Uterus (tissue), 4 donors: ENCODE data around the gene PLA2G4F. TPM values are rescaled to one million over a fixed set of nuclear protein-coding genes. Genes with fewer than 3 reads are reported as not detected.

Source experiments
- DNase-seq, 2 donors: peaks; one replicate each; pipeline ENCODE4 v3.0.0-alpha.2; 2019 to 2020
- H3K27ac ChIP-seq, 2 donors: fragments of 200-600 bp; sonication (generic); 1 replicate in 1 of 2; 2 replicates in 1 of 2; pipeline ENCODE4 v1.5.1; 2016 to 2018
- H3K27me3 ChIP-seq, 2 donors: fragments of 200-600 bp; sonication (generic); one replicate each; pipeline ENCODE4 v1.5.1; 2018 to 2019; ENCODE audit warnings: control low read depth in 1 of 2
- H3K36me3 ChIP-seq, 2 donors: fragments of 200-600 bp; sonication (generic); one replicate each; pipeline ENCODE4 v1.5.1; 2019; ENCODE audit warnings: control low read depth in 1 of 2
- H3K4me1 ChIP-seq, 2 donors: fragments of 200-600 bp; sonication (generic); one replicate each; pipeline ENCODE4 v1.5.1; 2018 to 2019; ENCODE audit warnings: control low read depth in 1 of 2
- H3K4me3 ChIP-seq, 2 donors: fragments of 200-600 bp; sonication (generic); 1 replicate in 1 of 2; 2 replicates in 1 of 2; pipeline ENCODE4 v1.5.1; 2018 to 2019; ENCODE audit warnings: mild to moderate bottlenecking in 1 of 2
- H3K9me3 ChIP-seq, 2 donors: fragments of 200-600 bp; sonication (generic); one replicate each; pipeline ENCODE4 v1.5.1; 2019; ENCODE audit warnings: control low read depth in 1 of 2
- POLR2A ChIP-seq, 2 donors: fragments of 450-650 bp; IDR thresholded peaks; one replicate each; pipeline ENCODE4 v1.6.1; 2016; ENCODE audit warnings: antibody characterized with exemption in 2 of 2, mild to moderate bottlenecking in 1 of 2, moderate library complexity in 1 of 2
- intact Hi-C: fragments of 100-400 bp; cut with DNase I; formaldehyde crosslinking; loops from one replicate; pipeline ENCODE4 v1.15.1; 2023; ENCODE audit warnings: low total_unique reads
- total RNA-seq, 4 donors: library from RNA; depleted of rRNA in 3 of 4; stranded (reverse); fragments of >200 nt in 3 of 4; gene quantifications; one replicate each; pipeline versions ENCODE4 v1.1.0 to v1.2.4, GENCODE V29; 2014 to 2023
- TF ChIP-seq, protein P1 (sequence below), 4 experiments: fragments of 200-600 bp in 2 of 4; fragments of 450-650 bp in 2 of 4; sonication (generic) in 2 of 4; IDR thresholded peaks; one replicate each; pipeline ENCODE4 v1.5.1; 2016 to 2019; ENCODE audit warnings: antibody characterized with exemption in 4 of 4, mild to moderate bottlenecking in 2 of 4, moderate library complexity in 1 of 4
- donor health status: DM: yes; HTN: yes; CAD: no.

PLA2G4F gene
- total RNA-seq, 4 donors from 2014 or later, result 0.26 to 1.5 (median 0.29) TPM; not detected in 1

DNA sequence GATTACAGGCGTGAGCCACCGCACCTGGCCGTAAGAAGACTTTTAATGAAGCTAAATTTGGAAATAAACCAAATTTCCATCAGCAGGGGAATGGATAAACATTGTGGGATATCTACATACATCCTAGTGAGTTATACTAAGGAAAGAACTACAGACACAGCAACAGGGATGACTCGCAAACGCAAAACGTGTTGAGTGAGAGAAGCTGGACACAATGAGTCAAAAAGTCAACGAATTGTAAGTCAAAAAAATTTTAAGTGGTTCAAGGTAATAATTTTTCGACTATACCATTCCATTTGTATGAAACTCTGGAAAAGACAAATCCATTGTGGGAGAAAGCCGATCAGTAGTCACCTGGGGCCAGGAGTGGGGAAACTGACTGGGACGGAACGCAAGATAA is 19.9 kb downstream of the PLA2G4F start:
- DNase-seq, result no peak
- Histone ChIP-seq H3K36me3 (no peaks in the 10 kb centered on the region), H3K9me3 (no peaks in the 10 kb centered on the region)

DNA sequence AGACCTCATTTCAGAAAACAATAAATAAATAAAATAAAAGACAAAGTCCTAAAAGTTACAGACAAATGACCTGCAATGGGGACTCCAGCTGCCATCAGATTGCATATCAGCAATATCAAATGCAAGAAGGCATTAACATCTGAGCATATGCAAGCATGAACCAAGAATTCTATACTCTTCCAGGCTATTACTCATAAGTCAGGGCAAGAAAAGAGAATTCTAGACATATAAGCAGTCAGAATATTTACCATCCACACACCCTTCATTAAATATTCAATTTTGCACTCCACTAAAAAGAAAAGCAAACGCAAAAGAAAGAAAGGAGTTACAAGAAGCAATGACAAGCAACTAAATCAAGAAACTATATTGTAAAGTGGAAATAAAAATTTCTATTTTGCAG is 21.1 kb downstream of the PLA2G4F start:
- Histone ChIP-seq H3K4me3 (no peak overlapping the region), H3K9me3 (no peaks in the 10 kb centered on the region), H3K27me3 (no peaks in the 10 kb centered on the region), H3K4me1 (no peaks in the 10 kb centered on the region), H3K27ac (no peak overlapping the region), H3K36me3 (no peaks in the 10 kb centered on the region)
- intact Hi-C loops, result no loop called here
- no peak for TF ChIP-seq POLR2A (IDR thresholded peaks at IDR 0.05)
- TF ChIP-seq, protein P1, sequence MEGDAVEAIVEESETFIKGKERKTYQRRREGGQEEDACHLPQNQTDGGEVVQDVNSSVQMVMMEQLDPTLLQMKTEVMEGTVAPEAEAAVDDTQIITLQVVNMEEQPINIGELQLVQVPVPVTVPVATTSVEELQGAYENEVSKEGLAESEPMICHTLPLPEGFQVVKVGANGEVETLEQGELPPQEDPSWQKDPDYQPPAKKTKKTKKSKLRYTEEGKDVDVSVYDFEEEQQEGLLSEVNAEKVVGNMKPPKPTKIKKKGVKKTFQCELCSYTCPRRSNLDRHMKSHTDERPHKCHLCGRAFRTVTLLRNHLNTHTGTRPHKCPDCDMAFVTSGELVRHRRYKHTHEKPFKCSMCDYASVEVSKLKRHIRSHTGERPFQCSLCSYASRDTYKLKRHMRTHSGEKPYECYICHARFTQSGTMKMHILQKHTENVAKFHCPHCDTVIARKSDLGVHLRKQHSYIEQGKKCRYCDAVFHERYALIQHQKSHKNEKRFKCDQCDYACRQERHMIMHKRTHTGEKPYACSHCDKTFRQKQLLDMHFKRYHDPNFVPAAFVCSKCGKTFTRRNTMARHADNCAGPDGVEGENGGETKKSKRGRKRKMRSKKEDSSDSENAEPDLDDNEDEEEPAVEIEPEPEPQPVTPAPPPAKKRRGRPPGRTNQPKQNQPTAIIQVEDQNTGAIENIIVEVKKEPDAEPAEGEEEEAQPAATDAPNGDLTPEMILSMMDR (IDR thresholded peaks at IDR 0.05), result no peak
- no peak for DNase-seq

More for the DNA sequence above, 19.9 kb downstream of the PLA2G4F start:
- H3K4me1 ChIP-seq, result no peaks in the 10 kb centered on the region
- intact Hi-C loops, result no loop called here
- no peaks in the 10 kb centered on the region for H3K27me3 ChIP-seq
- no peak overlapping the region for H3K27ac ChIP-seq
- no peak overlapping the region for H3K4me3 ChIP-seq
- TF ChIP-seq, protein P1 (IDR thresholded peaks at IDR 0.05), result no peak
- TF ChIP-seq POLR2A (IDR thresholded peaks at IDR 0.05), result no peak

DNA sequence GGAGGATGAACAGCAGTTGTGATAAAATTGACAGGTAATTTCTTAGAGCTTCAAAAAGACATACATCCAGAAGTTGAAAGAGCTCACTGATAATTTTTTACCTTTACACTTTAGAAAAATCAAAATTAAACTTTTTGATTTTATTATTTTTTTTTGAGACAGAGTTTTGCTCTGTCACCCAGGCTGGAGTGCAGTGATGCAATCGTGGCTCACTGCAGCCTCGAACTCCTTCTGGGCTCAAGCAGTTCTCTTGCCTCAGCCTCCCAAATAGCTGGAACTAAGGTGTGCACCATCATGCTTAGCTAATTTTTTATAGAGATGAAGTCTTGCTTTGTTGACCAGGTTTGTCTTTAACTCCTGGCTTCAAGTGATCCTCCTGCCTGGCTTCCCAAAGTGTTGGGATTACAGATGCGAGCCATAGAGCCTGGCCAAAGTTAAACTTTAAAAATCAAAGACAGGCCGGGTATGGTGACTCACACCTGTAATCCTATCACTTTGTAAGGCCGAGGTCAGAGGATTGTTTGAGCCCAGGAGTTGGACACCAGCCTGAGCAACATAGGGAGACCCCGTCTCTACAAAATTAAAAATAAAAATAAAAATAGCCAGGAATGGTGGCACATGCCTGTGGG is 21.7 kb downstream of the PLA2G4F start:
- no peak overlapping the region for H3K27ac ChIP-seq
- no peaks in the 10 kb centered on the region for H3K4me1 ChIP-seq
- no peaks in the 10 kb centered on the region for H3K9me3 ChIP-seq
- DNase-seq, result no peak
- intact Hi-C loops, result no loop called here
- no peaks in the 10 kb centered on the region for H3K36me3 ChIP-seq
- no peak overlapping the region for H3K4me3 ChIP-seq
- no peaks in the 10 kb centered on the region for H3K27me3 ChIP-seq
- TF ChIP-seq POLR2A (IDR thresholded peaks at IDR 0.05), result no peak
- TF ChIP-seq, protein P1 (IDR thresholded peaks at IDR 0.05), result no peak

DNA sequence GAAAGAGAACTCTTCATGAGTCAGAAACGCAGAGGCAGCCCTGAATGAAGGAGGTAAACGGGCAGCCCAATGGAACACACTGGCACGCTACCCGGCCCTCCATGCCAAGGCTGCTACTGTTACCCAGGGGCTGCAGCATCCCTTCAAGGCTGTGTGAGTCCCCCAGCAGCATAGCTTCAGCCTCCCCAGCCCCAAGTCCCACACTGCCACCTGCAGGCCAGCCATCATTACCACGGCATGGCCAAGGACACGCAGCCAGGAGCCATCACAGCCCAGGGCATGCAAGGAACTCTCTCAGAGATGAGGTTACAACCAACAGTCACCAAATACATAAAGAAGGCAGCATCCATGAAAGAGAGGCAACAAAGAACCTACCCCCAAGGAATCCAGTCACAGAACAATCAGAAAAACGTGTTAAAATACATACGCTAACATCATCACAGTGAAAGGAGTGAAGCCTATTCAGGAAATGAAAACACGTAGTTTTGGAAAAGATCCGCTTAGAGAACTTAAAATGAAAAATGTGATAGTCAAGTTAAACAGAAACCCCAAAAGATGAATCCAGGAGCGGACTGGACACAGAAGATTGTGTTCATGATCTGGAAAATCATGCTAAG is 22.4 kb downstream of the PLA2G4F start:
- no peaks in the 10 kb centered on the region for H3K4me1 ChIP-seq
- TF ChIP-seq POLR2A (IDR thresholded peaks at IDR 0.05), result no peak
- TF ChIP-seq, protein P1 (IDR thresholded peaks at IDR 0.05), result peak in 2 of 4 experiments; percentile 14
- no peak for DNase-seq
- no peaks in the 10 kb centered on the region for H3K27me3 ChIP-seq
- H3K27ac ChIP-seq, result no peak overlapping the region
- H3K9me3 ChIP-seq, result no peaks in the 10 kb centered on the region
- no peaks in the 10 kb centered on the region for H3K36me3 ChIP-seq
- intact Hi-C loops, result no loop called here
- no peak overlapping the region for H3K4me3 ChIP-seq

DNA sequence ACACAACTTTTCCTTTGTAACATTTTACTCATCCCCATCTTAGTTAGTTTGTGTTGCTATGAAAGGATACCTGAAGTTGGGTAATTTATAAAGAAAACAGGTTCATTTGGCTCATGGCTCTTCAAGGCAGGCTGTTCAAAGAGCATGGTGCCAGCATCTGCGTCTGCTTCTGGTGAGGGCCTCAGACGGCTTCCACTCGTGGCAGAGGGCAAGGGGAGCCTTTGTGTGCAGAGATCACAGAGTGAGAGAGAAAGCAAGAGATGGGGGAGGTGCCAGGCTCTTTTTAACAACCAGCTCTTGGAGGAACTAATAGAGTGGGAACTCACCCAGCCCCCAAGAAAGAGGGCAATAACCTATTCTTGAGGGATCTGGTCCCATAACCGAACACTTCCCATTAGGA is 23.1 kb downstream of the PLA2G4F start:
- H3K9me3 ChIP-seq, result no peaks in the 10 kb centered on the region
- no peak overlapping the region for H3K4me3 ChIP-seq
- no peaks in the 10 kb centered on the region for H3K4me1 ChIP-seq
- intact Hi-C loops, result no loop called here
- no peak for DNase-seq
- H3K36me3 ChIP-seq, result no peaks in the 10 kb centered on the region
- H3K27ac ChIP-seq, result no peak overlapping the region
- H3K27me3 ChIP-seq, result no peaks in the 10 kb centered on the region
- no peak for TF ChIP-seq POLR2A (IDR thresholded peaks at IDR 0.05)
- TF ChIP-seq, protein P1 (IDR thresholded peaks at IDR 0.05), result no peak
